Body of pancreas (tissue), 4 donors: ENCODE results near the gene DTNBP1. TPM values are rescaled to one million over a fixed set of nuclear protein-coding genes. Genes with fewer than 3 reads are reported as not detected.

ENCODE experiments used
- ATAC-seq: fragments of 150-250 bp; one replicate; pipeline ENCODE4 v1.9.1; 2016
- DNase-seq, 4 donors: peaks; one replicate each; pipeline ENCODE4 v3.0.0-alpha.2; 2019
- H3K27ac ChIP-seq, 4 donors: fragments of 200-600 bp; sonication (generic); 1 replicate in 3 of 4; 2 replicates in 1 of 4; pipeline versions ENCODE4 v1.5.1 to v1.6.1; 2016 to 2019; ENCODE audit warnings: mild to moderate bottlenecking in 1 of 4, mixed read lengths in 1 of 4, moderate library complexity in 1 of 4
- H3K27me3 ChIP-seq, 2 donors: fragments of 200-600 bp; sonication (generic); one replicate each; pipeline ENCODE4 v1.6.0; 2016; ENCODE audit warnings: mild to moderate bottlenecking in 1 of 2
- H3K36me3 ChIP-seq, 2 donors: fragments of 200-600 bp; sonication (generic); replicated peaks in 1 of 2; 2 replicates each; pipeline ENCODE4 v1.5.1; 2016; ENCODE audit warnings: low read depth in 2 of 2; ENCODE audit not compliant: insufficient read depth in 1 of 2
- H3K4me1 ChIP-seq: fragments of 200-600 bp; sonication (generic); one replicate; pipeline ENCODE4 v1.6.0; 2016
- H3K4me3 ChIP-seq, 2 donors: fragments of 200-600 bp; sonication (generic); 1 replicate in 1 of 2; 2 replicates in 1 of 2; pipeline ENCODE4 v1.5.1; 2016 to 2019
- H3K9me3 ChIP-seq, 3 donors: fragments of 200-600 bp; sonication (generic); 1 replicate in 2 of 3; 2 replicates in 1 of 3; pipeline ENCODE4 v1.5.1; 2016
- POLR2A ChIP-seq, 3 donors: fragments of 450-650 bp; IDR thresholded peaks; one replicate each; pipeline ENCODE4 v1.6.1; 2016; ENCODE audit warnings: antibody characterized with exemption in 3 of 3, mild to moderate bottlenecking in 2 of 3
- whole genome bisulfite sequencing, 2 donors: methylation state at CpG; one replicate each; pipeline ENCODE4 v1.1.5; 2017; 5-methylcytosine and 5-hydroxymethylcytosine counted together
- intact Hi-C: fragments of 100-400 bp; cut with DNase I; formaldehyde crosslinking; loops from one replicate; pipeline ENCODE4 v1.15.1; 2023
- total RNA-seq, 2 donors: library from RNA; depleted of rRNA; stranded (reverse); fragments of >200 nt; gene quantifications; one replicate each; pipeline ENCODE4 v1.1.0, GENCODE V29; 2016
- TF ChIP-seq, protein P1 (sequence below), 7 experiments: fragments of 450-650 bp in 4 of 7; fragments of 200-600 bp in 3 of 7; sonication (generic) in 3 of 7; IDR thresholded peaks; one replicate each; pipeline ENCODE4 v1.5.1; 2016 to 2019; ENCODE audit warnings: antibody characterized with exemption in 7 of 7

DTNBP1 gene
- total RNA-seq, 2 donors from 2014 or later: 3.3 to 5.2 TPM

GRCh38 chr6:15522427-15522826, 140.4 kb downstream of the DTNBP1 start:
- Histone ChIP-seq H3K4me3 (no peak overlapping the region), H3K27ac (peak overlapping the region in 3 of 4 donors; percentile 31 to 63 (median 63)), H3K27me3 (no peaks in the 10 kb centered on the region), H3K9me3 (no peaks in the 10 kb centered on the region), H3K36me3 (peaks cover 0 to 5% of the 10 kb centered on the region in 2 donors), H3K4me1 (peaks cover 21% of the 10 kb centered on the region)
- whole genome bisulfite sequencing, 2 donors: 60 to 62% methylated on average over 5 to 6 of the region's 6 CpGs
- DNase-seq (peak in 1 of 4 donors; percentile 56), ATAC-seq (peak; percentile 69)
- intact Hi-C loops: no loop called here
- TF ChIP-seq, protein P1, sequence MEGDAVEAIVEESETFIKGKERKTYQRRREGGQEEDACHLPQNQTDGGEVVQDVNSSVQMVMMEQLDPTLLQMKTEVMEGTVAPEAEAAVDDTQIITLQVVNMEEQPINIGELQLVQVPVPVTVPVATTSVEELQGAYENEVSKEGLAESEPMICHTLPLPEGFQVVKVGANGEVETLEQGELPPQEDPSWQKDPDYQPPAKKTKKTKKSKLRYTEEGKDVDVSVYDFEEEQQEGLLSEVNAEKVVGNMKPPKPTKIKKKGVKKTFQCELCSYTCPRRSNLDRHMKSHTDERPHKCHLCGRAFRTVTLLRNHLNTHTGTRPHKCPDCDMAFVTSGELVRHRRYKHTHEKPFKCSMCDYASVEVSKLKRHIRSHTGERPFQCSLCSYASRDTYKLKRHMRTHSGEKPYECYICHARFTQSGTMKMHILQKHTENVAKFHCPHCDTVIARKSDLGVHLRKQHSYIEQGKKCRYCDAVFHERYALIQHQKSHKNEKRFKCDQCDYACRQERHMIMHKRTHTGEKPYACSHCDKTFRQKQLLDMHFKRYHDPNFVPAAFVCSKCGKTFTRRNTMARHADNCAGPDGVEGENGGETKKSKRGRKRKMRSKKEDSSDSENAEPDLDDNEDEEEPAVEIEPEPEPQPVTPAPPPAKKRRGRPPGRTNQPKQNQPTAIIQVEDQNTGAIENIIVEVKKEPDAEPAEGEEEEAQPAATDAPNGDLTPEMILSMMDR (IDR thresholded peaks at IDR 0.05): no peak
- no peak for TF ChIP-seq POLR2A (IDR thresholded peaks at IDR 0.05)

DNA sequence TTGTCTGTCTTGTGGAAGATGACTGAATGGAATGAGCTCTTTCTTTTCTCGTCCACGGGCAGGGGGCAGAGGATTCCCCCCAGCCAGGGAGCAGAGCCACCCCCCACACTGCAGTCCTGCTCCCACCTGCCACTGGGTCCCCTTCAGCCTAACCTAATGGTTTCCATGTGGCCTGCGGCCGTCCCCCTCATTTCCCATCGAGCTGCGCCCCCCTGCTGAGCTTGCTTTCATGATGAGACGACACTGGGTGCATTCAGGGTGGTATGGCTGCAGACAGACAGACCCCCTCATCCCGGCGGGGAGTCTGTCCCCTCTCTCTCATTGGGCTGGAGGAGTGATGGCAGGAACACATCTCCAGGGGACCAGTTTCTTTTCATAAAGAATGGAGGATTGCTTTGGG, 140.8 kb downstream of the DTNBP1 start:
- ATAC-seq (no peak), DNase-seq (peak in 1 of 4 donors; percentile 6)
- peaks cover 21% of the 10 kb centered on the region for H3K4me1 ChIP-seq
- 68 to 83% methylated on average over 8 to 9 of the region's 9 CpGs for WGBS, 2 donors
- intact Hi-C loops: no loop called here
- TF ChIP-seq, protein P1 (IDR thresholded peaks at IDR 0.05): no peak
- TF ChIP-seq POLR2A (IDR thresholded peaks at IDR 0.05): no peak
- H3K36me3 ChIP-seq: peaks cover 0 to 5% of the 10 kb centered on the region in 2 donors
- peak overlapping the region in 2 of 4 donors; percentile 63 for H3K27ac ChIP-seq
- H3K4me3 ChIP-seq: no peak overlapping the region
- no peaks in the 10 kb centered on the region for H3K9me3 ChIP-seq
- H3K27me3 ChIP-seq: no peaks in the 10 kb centered on the region

GRCh38 chr6:15521582-15521981, 141.2 kb downstream of the DTNBP1 start:
- WGBS, 2 donors: 58 to 65% methylated on average over 6 of the region's 6 CpGs
- Histone ChIP-seq H3K4me3 (no peak overlapping the region), H3K36me3 (peaks cover 0 to 5% of the 10 kb centered on the region in 2 donors), H3K27me3 (no peaks in the 10 kb centered on the region), H3K4me1 (peaks cover 21% of the 10 kb centered on the region), H3K27ac (peak overlapping the region in 2 of 4 donors; percentile 63), H3K9me3 (no peaks in the 10 kb centered on the region)
- TF ChIP-seq, protein P1 (IDR thresholded peaks at IDR 0.05): no peak
- no peak for TF ChIP-seq POLR2A (IDR thresholded peaks at IDR 0.05)
- ATAC-seq (no peak), DNase-seq (no peak)
- intact Hi-C loops: no loop called here

- Histone ChIP-seq H3K9me3 (no peaks in the 10 kb centered on the region), H3K4me1 (peaks cover 21% of the 10 kb centered on the region), H3K36me3 (peaks cover 0 to 5% of the 10 kb centered on the region in 2 donors), H3K4me3 (no peak overlapping the region), H3K27ac (no peak overlapping the region), H3K27me3 (no peaks in the 10 kb centered on the region)
- intact Hi-C loops: no loop called here
- ATAC-seq (no peak), DNase-seq (peak in 1 of 4 donors; percentile 6)
- TF ChIP-seq POLR2A (IDR thresholded peaks at IDR 0.05): no peak
- TF ChIP-seq, protein P1 (IDR thresholded peaks at IDR 0.05): no peak
- 93 to 95% methylated on average over 20 of the region's 20 CpGs for WGBS, 2 donors
Measured at GRCh38 chr6:15520626-15521203, 142.1 kb downstream of the DTNBP1 start.

DNA sequence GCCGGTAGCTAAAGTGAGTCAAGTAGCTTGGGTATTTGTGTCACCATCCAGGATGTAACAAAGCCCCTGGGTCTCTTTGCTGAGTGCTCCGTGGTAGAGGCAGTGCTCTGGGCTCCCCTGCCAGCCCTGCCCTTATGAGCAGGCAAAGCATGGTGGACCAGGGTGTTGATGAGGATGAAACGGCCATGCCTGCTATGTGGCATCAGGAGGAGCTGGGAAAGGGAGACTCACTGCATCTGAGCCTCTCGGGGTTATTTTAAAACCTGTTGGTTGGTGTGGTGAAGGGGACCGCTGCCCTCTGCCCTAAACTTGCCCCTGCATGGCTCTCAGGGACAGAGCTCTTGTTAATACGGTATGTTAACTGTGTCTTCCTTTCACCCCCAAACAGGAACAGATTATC, 143.1 kb downstream of the DTNBP1 start:
- ATAC-seq: no peak
- H3K36me3 ChIP-seq: peaks cover 0 to 5% of the 10 kb centered on the region in 2 donors
- intact Hi-C loops: no loop called here
- H3K27ac ChIP-seq: no peak overlapping the region
- TF ChIP-seq, protein P1 (IDR thresholded peaks at IDR 0.05): no peak
- no peak for TF ChIP-seq POLR2A (IDR thresholded peaks at IDR 0.05)
- H3K4me1 ChIP-seq: peaks cover 21% of the 10 kb centered on the region
- 81 to 84% methylated on average over 4 to 6 of the region's 6 CpGs for WGBS, 2 donors
- no peak overlapping the region for H3K4me3 ChIP-seq
- no peak for DNase-seq
- H3K27me3 ChIP-seq: no peaks in the 10 kb centered on the region
- no peaks in the 10 kb centered on the region for H3K9me3 ChIP-seq
